ENCODE data around the gene ANO9. TPM values are rescaled to one million over a fixed set of nuclear protein-coding genes. Genes with fewer than 3 reads are reported as not detected.
"Not testable (repeated sequence)": the region's sequence is repeated elsewhere in the genome, so short reads cannot be mapped to it uniquely, and the experiment has no call there.

The ANO9 gene
- total RNA-seq, 4 donors from 2014 or later = 0.11 to 0.42 (median 0.32) TPM; not detected in 1

DNA sequence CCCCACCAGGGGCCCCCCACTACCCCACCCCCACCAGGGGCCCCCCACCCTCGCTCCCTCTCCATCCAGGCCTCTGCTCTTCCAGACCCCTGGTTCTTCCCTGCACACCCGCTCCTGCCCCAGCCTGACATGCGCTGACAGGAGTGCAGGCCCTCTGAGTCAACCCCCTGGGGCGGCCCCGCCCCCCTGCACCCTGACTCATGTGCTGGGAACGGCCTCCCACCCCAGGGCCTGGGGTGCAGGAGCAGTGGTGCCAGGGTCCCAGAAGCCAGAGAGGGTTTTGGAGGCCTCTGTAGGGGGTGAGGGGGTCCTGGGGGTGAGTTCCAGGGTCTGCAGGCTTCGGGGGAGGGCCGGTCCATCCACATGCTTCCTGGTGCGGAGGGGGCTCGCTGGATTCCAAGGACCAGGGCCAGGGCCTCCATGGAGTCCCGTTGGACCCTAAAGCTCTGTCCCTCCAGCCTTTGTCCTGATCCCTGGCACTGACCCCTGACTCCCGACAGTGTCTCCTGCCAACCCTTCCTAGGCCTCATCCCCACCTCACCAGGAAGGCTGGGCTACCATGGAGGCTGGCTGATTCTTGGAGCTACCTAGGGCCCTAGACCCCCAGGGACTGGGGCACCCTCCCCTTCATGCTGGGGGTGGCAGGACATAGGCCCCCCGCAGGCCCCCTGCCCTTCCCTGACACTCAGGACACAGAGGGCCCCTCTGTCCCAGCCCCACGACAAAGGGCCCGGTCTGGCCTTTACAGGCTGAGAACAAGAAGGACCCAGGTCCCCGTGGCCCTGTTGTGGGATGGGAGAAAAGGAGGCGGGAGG is 48.4 kb downstream of the ANO9 start:
- 76% methylated on average over 5 of the region's 17 CpGs for WGBS
- H3K4me1 ChIP-seq = peaks cover 10 to 16% (median 14%) of the 10 kb centered on the region in 4 donors
- H3K27ac ChIP-seq (replicated peaks in 1 of 4) = no peak overlapping the region
- intact Hi-C loops (cut with DNase I) = no loop called here
- H3K36me3 ChIP-seq = no peaks in the 10 kb centered on the region
- peaks cover 0 to 51% (median 3%) of the 10 kb centered on the region in 4 donors for H3K27me3 ChIP-seq
- TF ChIP-seq POLR2A (IDR thresholded peaks at IDR 0.05; ENCODE audit: low read depth) = no peak
- no peak for TF ChIP-seq POLR2AphosphoS5 (IDR thresholded peaks at IDR 0.05)
- TF ChIP-seq EP300 (IDR thresholded peaks at IDR 0.05) = no peak
- TF ChIP-seq, protein P1, sequence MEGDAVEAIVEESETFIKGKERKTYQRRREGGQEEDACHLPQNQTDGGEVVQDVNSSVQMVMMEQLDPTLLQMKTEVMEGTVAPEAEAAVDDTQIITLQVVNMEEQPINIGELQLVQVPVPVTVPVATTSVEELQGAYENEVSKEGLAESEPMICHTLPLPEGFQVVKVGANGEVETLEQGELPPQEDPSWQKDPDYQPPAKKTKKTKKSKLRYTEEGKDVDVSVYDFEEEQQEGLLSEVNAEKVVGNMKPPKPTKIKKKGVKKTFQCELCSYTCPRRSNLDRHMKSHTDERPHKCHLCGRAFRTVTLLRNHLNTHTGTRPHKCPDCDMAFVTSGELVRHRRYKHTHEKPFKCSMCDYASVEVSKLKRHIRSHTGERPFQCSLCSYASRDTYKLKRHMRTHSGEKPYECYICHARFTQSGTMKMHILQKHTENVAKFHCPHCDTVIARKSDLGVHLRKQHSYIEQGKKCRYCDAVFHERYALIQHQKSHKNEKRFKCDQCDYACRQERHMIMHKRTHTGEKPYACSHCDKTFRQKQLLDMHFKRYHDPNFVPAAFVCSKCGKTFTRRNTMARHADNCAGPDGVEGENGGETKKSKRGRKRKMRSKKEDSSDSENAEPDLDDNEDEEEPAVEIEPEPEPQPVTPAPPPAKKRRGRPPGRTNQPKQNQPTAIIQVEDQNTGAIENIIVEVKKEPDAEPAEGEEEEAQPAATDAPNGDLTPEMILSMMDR (IDR thresholded peaks at IDR 0.05) = no peak
- H3K9me3 ChIP-seq = no peaks in the 10 kb centered on the region
- H3K4me3 ChIP-seq = no peak overlapping the region
- DNase-seq (ENCODE audit: extremely low spot score) = no peak

GRCh38 chr11:392102-392777 is 49.6 kb downstream of the ANO9 start:
- Histone ChIP-seq H3K27me3 (peaks cover 0 to 51% (median 3%) of the 10 kb centered on the region in 4 donors), H3K36me3 (no peaks in the 10 kb centered on the region), H3K4me1 (peaks cover 9 to 13% (median 10%) of the 10 kb centered on the region in 4 donors), H3K27ac (replicated peaks in 1 of 4) (no peak overlapping the region), H3K4me3 (no peak overlapping the region), H3K9me3 (no peaks in the 10 kb centered on the region)
- no peak for DNase-seq (ENCODE audit: extremely low spot score)
- intact Hi-C loops (cut with DNase I) = no loop called here
- no peak for TF ChIP-seq POLR2A (IDR thresholded peaks at IDR 0.05; ENCODE audit: low read depth)
- WGBS = 88% methylated on average over 6 of the region's 36 CpGs

DNA sequence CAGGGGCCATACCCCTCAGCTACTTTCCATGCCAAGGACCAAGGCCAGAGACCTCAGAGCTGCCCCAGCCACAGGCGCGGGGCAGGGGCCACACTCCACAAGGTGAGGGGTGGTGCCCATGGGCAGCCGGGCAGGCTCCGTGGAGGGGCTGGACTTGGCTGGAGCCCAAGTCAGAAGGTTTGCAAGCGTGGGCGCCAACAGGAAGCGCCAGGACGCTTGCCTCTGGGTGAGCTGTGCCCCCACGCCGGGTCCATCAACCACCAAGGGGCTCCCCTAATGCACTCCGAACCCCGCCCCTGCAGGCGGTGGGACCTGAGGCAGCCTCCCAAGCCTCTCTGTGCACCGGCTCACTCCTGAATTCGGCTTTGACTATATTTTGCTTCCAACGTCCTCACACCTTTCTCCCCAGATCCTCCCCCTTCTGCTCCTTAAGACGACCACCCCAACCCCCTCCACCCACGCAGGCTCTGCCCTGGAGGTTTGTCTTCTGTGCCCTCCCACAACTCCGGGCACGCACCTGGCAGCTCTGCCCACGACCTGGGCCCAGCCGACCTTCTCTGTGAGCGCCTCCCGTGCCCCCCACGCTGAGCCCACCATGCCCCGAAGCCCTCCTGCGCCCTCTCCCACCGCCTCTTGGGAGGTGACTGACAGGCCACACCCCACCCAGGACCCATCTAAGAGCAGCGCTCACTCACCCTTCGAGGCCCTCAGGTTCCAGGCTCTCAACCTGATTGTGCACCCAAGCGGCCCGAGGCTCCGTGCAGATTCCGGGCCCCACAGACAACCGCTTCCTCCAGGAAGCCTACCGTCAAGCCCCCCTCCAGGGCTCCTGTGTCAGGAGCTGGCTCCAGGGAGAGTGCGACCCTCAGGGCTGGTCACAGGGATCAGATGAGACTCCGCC is 50.4 kb downstream of the ANO9 start:
- 83% methylated on average over 30 of the region's 38 CpGs for WGBS
- Histone ChIP-seq H3K27me3 (peaks cover 0 to 51% (median 3%) of the 10 kb centered on the region in 4 donors), H3K36me3 (no peaks in the 10 kb centered on the region), H3K4me1 (peaks cover under 1 to 7% (median 1%) of the 10 kb centered on the region in 4 donors), H3K4me3 (no peak overlapping the region), H3K9me3 (peaks cover 0 to 6% (median 0%) of the 10 kb centered on the region in 4 donors), H3K27ac (replicated peaks in 1 of 4) (no peak overlapping the region)
- DNase-seq (ENCODE audit: extremely low spot score) = no peak
- TF ChIP-seq POLR2AphosphoS5 (IDR thresholded peaks at IDR 0.05) = no peak
- TF ChIP-seq, protein P1 (IDR thresholded peaks at IDR 0.05) = no peak
- no peak for TF ChIP-seq EP300 (IDR thresholded peaks at IDR 0.05)
- TF ChIP-seq POLR2A (IDR thresholded peaks at IDR 0.05; ENCODE audit: low read depth) = no peak
- intact Hi-C loops (cut with DNase I) = no loop called here

DNA sequence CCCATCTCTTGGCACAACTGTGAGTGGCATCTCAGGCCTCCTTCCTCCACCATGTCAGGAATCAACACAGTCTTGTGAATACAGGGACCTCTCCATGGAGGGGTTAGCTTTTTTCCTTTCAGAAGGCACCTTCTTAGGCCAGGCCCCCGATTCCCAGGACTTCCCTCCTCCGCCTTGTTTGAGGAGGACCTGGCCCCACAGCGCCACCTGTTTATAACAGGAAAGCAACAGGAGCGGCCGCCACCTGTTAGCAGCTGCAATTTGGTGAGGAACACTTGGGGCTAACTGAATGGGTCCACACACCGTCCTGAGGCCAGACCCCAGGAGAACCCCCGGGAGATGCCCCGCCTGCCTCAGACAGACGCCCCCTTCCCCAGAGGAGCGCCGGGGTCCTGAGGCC is 51.6 kb downstream of the ANO9 start:
- H3K36me3 ChIP-seq = no peaks in the 10 kb centered on the region
- intact Hi-C loops (cut with DNase I) = no loop called here
- H3K4me3 ChIP-seq = no peak overlapping the region
- H3K4me1 ChIP-seq = peaks cover 0 to 7% (median 0%) of the 10 kb centered on the region in 4 donors
- TF ChIP-seq EP300 (IDR thresholded peaks at IDR 0.05) = no peak
- TF ChIP-seq, protein P1 (IDR thresholded peaks at IDR 0.05) = no peak
- no peak for TF ChIP-seq POLR2A (IDR thresholded peaks at IDR 0.05; ENCODE audit: low read depth)
- TF ChIP-seq POLR2AphosphoS5 (IDR thresholded peaks at IDR 0.05) = no peak
- peaks cover 0 to 42% (median 3%) of the 10 kb centered on the region in 4 donors for H3K27me3 ChIP-seq
- no peak overlapping the region for H3K27ac ChIP-seq (replicated peaks in 1 of 4)
- H3K9me3 ChIP-seq = peaks cover 0 to 10% (median 0%) of the 10 kb centered on the region in 4 donors
- 69% methylated on average over 6 of the region's 11 CpGs for WGBS
- no peak for DNase-seq (ENCODE audit: extremely low spot score)

DNA sequence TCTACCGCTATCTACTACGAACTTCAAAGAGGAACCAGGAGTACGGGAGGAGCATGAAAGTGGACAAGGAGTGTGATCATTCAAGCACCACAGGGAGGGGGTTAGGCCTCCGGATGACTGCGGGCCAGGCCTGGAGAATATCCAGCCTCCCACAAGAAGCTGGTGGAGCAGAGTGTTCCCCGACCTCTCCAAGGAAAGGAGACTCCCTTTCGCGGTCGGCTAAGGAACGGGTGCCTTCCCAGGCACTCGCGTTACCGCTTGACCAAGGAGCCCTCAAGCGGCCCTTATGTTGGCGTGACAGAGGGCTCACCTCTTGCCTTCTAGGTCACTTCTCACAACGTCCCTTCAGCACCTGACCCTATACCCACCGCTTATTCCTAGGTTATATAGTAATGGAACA is 52.4 kb downstream of the ANO9 start:
- H3K4me1 ChIP-seq; intact Hi-C loops (cut with DNase I); H3K4me3 ChIP-seq; H3K27ac ChIP-seq (replicated peaks in 1 of 4); DNase-seq (ENCODE audit: extremely low spot score); H3K36me3 ChIP-seq: not testable (repeated sequence)
- WGBS = 62% methylated on average over 5 of the region's 17 CpGs
- H3K27me3 ChIP-seq = peaks cover 0 to 39% (median 3%) of the 10 kb centered on the region in 4 donors
- peaks cover 0 to 10% (median 0%) of the 10 kb centered on the region in 4 donors for H3K9me3 ChIP-seq

Data from esophagus muscularis mucosa (tissue), 4 donors.